Fibroblast of the aortic adventitia (primary cell): ENCODE measurements around the gene CDH12. TPM values are rescaled to one million over a fixed set of nuclear protein-coding genes. Genes with fewer than 3 reads are reported as not detected.

Experiments used
- DNase-seq: peaks from one replicate; pipeline ENCODE4 v3.0.0-alpha.2; 2010; ENCODE audit warnings: low read depth
- H3K4me3 ChIP-seq: 2 replicates; pipeline ENCODE4 v1.5.1; 2011; ENCODE audit warnings: low read depth, mild to moderate bottlenecking, control low read depth, low read length, moderate library complexity
- total RNA-seq: library from RNA; depleted of rRNA; stranded (reverse); fragments of >200 nt; gene quantifications from 2 replicates; pipeline ENCODE4 v1.2.3, GENCODE V29; 2012; ENCODE audit warnings: low replicate concordance
- TF ChIP-seq, protein P1 (sequence below): IDR thresholded peaks from 2 replicates; pipeline ENCODE4 v1.5.1; 2011; ENCODE audit warnings: mild to moderate bottlenecking, low read length, control low read depth, inconsistent platforms; ENCODE audit not compliant: insufficient read depth

CDH12 gene
- total RNA-seq, 1 donor, result 0.09 TPM

DNA sequence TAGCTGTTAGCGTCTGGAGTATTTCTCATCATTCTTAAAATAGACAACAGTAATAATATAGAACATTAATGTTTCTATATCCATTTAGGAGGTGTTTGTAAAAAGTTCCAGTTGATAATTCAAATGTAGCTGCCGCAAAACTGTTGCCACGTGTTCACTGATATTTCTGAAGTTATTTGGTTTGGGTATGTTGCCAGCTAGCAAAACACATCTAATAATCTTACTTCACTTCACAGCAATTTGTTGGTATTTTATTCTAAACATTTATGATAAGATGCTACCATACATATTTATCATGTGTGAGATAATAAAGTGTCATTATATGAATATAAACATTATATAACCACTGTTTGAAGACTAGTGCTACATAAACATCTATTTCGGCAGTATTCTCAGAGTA is 101.6 kb downstream of the CDH12 start:
- no peak overlapping the region for H3K4me3 ChIP-seq
- TF ChIP-seq, protein P1, sequence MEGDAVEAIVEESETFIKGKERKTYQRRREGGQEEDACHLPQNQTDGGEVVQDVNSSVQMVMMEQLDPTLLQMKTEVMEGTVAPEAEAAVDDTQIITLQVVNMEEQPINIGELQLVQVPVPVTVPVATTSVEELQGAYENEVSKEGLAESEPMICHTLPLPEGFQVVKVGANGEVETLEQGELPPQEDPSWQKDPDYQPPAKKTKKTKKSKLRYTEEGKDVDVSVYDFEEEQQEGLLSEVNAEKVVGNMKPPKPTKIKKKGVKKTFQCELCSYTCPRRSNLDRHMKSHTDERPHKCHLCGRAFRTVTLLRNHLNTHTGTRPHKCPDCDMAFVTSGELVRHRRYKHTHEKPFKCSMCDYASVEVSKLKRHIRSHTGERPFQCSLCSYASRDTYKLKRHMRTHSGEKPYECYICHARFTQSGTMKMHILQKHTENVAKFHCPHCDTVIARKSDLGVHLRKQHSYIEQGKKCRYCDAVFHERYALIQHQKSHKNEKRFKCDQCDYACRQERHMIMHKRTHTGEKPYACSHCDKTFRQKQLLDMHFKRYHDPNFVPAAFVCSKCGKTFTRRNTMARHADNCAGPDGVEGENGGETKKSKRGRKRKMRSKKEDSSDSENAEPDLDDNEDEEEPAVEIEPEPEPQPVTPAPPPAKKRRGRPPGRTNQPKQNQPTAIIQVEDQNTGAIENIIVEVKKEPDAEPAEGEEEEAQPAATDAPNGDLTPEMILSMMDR, result no peak
- no peak for DNase-seq

DNA sequence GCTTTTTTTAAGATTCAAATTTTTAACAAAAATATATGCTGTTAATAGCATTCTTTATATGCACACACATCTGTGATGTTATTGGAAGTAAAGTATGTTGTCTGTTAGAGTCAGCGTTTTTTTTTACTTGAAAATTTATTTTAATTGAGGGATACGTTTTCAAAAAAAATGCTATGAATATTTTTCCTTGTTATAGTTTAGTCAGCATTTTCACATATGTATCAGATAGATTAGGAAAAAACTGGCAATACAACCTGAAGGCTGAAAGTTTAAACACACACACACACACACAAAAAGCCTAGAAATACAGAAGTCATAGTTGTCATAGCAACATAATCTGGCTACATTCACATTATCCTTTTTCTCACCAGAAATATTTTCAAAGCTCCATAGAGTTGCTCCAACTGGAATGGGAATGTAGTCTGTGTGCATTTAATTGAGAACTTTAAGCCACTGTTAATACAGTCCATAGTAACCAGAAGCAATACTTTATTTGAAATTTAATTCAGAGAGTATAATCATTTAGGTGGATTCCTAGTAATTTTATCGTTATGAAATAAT is 116.6 kb downstream of the CDH12 start:
- TF ChIP-seq, protein P1, result no peak
- DNase-seq, result no peak
- H3K4me3 ChIP-seq, result no peak overlapping the region

DNA sequence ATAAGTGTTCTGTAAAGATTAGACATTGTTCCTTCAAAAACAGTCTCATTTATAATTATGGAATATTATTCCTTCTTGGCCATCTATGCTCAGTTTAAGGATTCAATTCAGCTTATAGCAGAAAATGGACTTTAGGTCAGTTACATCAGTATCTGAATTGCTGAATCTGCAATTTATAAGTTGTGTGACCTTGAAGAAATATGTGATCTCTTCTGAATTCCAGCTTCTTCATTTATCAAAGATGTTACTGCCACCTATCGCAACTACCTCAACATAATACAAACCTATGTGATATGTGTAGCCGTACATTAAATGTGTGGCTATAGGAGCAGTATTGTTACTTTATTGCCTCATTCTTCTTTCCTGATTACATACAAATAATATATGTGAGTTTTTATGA is 118.2 kb downstream of the CDH12 start:
- TF ChIP-seq, protein P1, result no peak
- no peak overlapping the region for H3K4me3 ChIP-seq
- no peak for DNase-seq

DNA sequence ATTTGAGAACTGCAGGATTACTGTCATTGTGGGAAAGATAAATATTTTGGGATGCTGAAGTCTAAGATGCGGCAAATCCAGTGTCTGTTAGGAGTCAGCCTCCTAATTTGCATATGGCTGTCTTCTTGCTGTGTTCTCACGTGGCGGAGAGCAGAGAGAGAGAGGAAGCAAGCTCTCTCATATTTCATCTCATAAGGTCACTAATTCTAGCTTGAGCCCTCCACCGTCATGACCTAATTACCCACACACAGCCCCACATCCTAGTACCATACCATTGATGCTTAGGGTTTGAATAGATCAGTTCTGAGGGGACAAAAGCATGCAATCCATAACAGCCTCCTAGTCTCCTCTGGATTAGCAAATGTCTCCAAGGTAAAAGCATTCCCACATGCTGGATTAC is 124.5 kb downstream of the CDH12 start:
- DNase-seq, result no peak
- TF ChIP-seq, protein P1, result no peak
- no peak overlapping the region for H3K4me3 ChIP-seq

DNA sequence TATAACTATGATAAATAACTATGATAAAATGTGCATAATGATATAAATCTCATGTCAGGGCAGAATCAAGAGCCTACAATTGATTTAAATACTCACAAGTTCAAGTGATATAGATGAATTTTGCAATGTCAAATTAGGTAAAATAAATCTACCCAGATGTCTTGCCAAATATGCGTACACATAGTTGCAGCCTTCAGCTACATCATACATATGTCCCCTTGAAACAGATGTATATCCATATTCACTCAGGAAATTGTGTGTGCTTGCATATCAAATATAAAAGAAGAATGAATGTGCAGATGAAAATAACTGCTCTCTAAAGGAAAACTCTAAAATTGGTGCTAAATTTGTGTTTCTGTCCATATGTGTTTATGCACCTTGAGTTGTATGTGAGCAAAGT is 130.7 kb downstream of the CDH12 start:
- H3K4me3 ChIP-seq, result no peak overlapping the region
- TF ChIP-seq, protein P1, result no peak
- DNase-seq, result no peak

DNA sequence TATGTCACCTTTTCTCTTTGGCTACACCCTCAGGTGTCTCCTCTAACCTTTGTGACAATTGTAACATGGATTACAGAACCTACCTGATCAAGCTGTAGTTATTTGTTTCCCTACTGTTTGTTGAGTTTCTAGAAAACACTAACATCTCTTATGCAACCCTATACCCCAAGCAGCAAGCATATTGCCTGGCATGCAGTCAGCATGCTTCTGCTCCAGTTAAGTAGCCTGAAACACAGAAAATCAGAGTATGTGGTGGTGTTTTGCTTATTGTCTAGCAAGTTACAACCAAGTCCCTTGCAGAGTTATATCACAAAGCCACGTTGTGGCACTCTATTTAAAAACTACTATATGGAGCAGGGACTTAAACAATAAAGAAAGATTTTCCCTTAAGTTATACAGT is 131.1 kb downstream of the CDH12 start:
- H3K4me3 ChIP-seq, result no peak overlapping the region
- TF ChIP-seq, protein P1, result no peak
- no peak for DNase-seq

DNA sequence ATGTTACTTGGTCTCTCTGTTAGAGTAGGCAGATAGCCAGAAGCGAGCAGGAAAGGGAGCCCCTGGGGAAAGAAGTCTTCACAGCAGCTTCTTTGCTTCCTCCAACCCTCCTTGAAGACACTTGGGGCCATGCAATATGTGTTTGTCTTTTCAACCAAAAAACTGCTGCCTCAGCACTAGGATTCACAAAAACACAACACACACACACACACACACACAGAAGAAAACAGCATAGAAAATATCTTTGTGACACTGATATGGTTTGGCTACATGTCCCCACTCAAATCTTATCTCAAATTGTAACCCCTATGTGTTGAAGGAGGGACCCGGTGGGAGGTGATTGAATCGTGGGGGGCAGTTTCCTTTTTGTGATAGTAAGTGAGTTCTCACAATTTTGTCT is 133.3 kb downstream of the CDH12 start:
- DNase-seq, result no peak
- TF ChIP-seq, protein P1, result no peak
- no peak overlapping the region for H3K4me3 ChIP-seq
